Tibial nerve (tissue), 4 donors: ENCODE data around the gene QTRT2.

Experiments used
- CTCF ChIP-seq, 5 experiments: fragments of 200-600 bp in 3 of 5; fragments of 450-650 bp in 2 of 5; sonication (generic) in 3 of 5; IDR thresholded peaks; one replicate each; pipeline ENCODE4 v1.5.1; 2016 to 2019; ENCODE audit warnings: antibody characterized with exemption in 5 of 5, mild to moderate bottlenecking in 3 of 5, moderate library complexity in 2 of 5
- EP300 ChIP-seq, 2 donors: sonication (generic); formaldehyde crosslinking; IDR thresholded peaks; one replicate each; pipeline ENCODE4 v1.6.1; 2017; ENCODE audit warnings: antibody characterized with exemption in 2 of 2, mild to moderate bottlenecking in 1 of 2
- POLR2A ChIP-seq, 2 donors: fragments of 450-650 bp; IDR thresholded peaks; one replicate each; pipeline ENCODE4 v1.6.1; 2017; ENCODE audit warnings: antibody characterized with exemption in 2 of 2, mild to moderate bottlenecking in 2 of 2, moderate library complexity in 2 of 2

DNA sequence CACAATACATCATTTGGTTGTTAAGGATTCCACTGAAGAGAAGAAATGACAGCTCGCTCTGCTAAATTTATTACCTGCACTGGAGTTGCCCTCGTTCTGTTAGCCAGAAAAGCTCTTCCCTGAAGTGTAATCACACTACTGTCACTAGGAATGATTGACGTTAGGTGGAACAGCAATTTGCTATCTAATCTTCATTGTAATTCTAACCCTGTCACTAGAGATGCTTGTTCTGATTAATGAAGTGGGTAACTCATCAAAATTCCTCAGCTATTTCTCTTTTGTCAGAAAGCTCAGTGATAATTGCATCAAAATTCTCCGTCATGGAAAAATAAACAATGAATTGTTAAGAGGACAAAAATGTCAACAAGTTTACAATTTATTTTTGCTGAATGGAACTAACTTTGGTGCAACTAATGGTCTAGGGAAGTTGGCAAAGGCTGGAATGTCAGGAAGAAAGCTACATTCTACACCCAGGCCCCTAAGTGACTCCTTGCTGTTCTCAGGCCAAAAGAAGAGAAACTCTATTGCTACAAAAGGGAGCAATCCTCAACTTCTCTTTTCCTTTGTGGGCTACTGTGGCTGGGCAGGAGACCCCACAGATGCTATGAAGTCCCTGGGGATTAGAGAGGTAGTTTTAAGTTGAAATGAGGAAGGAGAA, 34.3 kb upstream of the QTRT2 start:
- TF ChIP-seq POLR2A (IDR thresholded peaks at IDR 0.05): no peak
- no peak for TF ChIP-seq CTCF (IDR thresholded peaks at IDR 0.05)
- no peak for TF ChIP-seq EP300 (IDR thresholded peaks at IDR 0.05)
